Measurements from ENCODE around the gene CARMIL1. TPM values are rescaled to one million over a fixed set of nuclear protein-coding genes. Genes with fewer than 3 reads are reported as not detected.

The CARMIL1 gene
- total RNA-seq, 4 donors from 2014 or later: 13.9 to 47.6 (median 30.4) TPM

DNA sequence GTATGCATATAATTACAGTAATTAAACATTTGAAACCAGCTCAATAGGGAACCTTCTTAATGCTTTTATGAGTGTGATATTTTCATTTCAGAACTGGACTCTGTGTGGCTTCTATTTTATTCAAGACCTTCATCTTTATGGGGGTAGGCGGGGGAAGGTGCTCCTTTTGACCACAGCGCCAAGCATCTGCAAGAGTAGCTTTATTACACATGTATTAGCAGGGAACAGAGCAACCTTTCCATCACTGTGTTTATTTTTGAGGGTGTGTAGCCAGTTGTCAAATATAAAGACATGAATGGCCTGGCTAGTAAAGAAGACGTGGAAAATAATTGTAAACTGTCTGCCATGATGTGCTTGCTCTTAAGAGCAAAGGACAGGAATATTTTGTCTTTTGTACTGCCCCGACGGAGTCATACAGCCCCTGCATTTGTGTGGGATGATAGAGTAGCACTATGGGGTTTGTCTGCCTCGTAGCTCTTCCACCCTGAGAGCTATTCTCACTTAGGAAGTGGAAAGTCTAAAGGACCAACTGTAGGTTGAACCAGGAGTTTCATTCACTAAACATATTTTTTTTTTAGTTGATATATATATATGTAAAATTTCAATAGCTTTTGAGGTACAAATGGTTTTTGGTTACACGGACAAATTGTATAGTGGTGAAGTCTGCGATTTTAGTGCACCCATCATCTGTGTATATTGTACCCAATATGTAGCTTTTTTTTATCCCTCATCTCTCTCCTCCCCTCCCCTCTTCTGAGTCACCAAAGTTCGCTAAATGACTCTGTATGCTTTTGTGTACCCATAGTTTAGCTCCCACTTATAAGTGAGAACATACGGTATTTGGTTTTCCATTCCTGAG is 91.2 kb downstream of the CARMIL1 start:
- TF ChIP-seq, protein P1, sequence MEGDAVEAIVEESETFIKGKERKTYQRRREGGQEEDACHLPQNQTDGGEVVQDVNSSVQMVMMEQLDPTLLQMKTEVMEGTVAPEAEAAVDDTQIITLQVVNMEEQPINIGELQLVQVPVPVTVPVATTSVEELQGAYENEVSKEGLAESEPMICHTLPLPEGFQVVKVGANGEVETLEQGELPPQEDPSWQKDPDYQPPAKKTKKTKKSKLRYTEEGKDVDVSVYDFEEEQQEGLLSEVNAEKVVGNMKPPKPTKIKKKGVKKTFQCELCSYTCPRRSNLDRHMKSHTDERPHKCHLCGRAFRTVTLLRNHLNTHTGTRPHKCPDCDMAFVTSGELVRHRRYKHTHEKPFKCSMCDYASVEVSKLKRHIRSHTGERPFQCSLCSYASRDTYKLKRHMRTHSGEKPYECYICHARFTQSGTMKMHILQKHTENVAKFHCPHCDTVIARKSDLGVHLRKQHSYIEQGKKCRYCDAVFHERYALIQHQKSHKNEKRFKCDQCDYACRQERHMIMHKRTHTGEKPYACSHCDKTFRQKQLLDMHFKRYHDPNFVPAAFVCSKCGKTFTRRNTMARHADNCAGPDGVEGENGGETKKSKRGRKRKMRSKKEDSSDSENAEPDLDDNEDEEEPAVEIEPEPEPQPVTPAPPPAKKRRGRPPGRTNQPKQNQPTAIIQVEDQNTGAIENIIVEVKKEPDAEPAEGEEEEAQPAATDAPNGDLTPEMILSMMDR (IDR thresholded peaks at IDR 0.05; ENCODE audit: low read depth): no peak

DNA sequence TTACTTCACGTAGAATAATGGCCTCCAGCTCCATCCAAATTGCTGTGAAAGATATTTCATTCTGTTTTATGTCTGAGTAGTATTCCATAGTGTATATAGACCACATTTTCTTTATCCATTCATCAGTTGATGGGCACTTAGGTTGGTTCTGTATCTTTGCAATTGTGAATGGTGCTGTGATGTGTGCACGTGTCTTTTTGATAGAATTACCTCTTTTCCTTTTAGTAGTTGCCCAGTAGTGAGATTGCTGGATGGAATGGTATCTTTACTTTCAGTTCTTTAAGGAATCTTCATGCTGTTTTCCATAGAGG is 91.8 kb downstream of the CARMIL1 start:
- TF ChIP-seq, protein P1 (IDR thresholded peaks at IDR 0.05; ENCODE audit: low read depth): no peak

DNA sequence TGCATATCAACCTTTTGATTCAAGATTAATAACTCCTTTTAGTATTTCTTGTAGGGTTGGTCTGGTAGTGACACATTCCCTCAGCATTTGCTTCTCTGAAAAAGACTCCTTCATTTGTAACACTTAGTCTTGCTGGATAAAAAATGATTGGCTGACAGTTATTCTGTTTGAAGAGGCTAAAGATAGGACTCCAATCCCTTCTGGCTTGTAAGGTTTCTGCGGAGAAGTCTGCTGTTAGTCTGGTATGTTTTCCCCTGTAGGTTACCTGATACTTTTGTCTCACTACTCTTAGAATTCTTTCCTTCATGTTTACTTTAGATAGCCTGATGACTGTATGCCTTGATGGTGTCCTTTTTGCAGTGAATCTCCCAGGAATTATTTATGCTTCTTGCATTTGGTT is 96.0 kb downstream of the CARMIL1 start:
- TF ChIP-seq, protein P1 (IDR thresholded peaks at IDR 0.05; ENCODE audit: low read depth): no peak

DNA sequence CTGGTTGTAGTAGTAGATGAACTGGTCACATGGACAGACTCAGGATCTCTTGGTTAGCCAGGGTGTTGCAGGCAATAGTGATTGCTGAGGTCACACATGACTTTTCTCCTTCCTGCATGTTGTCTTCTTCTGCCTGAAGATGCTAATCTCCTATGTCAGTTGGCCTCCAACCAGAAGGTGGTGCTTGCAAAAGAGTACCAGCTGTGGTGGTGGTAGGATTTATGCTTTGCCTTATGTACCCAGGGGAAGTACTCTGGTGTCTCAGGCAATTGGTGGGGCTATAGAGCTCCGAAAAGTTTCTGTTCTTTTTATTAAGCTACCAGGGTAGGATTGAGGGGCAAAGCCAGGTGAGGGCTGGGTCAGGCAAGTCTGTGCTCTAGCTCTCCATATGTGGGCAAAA is 98.5 kb downstream of the CARMIL1 start:
- TF ChIP-seq, protein P1 (IDR thresholded peaks at IDR 0.05; ENCODE audit: low read depth): no peak

DNA sequence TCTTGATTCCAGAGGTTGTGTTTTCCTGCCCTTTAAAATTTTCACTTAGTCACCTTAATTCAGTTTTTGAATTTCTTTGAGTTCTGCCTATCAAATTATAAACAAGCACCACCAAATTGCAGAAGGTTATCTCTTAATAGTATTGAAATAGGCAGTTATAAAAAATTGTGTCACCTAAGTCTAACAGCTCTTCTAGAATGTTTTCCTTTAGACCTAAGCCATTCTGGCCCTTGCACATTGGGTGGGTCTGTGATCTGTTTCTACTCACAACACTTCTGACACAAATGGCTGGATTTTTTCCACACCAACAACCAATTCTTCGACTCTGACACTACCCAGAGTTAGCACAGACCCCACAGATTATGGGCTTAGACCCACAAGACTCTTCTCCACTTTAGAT is 101.9 kb downstream of the CARMIL1 start:
- TF ChIP-seq, protein P1 (IDR thresholded peaks at IDR 0.05; ENCODE audit: low read depth): no peak

DNA sequence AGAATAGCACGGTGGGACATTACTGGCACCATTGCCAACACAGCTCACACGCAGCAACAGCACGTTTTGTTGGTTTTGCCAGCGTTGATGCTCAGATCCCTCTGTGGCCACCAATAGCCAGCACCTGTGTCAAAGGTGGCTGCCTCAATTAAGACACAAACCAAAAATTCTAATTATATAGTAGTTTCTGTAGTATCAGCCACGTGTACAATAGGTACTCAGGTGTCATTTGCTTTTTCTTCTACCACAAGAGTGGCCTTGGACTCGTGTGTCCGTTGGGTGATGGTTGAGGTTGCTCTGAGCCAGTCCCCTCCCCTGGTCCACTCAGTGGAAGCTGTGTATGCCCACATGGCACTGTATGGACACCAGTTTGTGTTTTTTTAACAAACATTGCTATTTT is 105.1 kb downstream of the CARMIL1 start:
- TF ChIP-seq, protein P1 (IDR thresholded peaks at IDR 0.05; ENCODE audit: low read depth): no peak

DNA sequence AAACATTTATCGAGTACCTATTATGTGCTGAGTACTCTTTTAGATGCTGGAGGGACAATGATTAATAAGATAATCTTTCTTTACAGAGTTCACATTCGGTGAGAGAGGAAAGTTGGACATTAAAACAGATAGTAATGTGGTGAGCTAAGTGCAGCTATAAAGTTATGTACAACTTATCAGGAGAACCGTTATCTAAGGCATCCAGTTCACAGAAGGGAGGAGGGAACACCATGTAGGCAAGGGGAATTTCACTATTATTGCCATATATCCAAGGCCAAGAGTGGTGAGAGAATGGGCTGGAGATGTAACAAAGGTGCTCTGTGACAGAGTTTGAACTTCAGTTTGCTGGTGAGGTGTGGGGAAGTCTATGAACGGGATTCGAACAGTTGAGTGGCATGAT is 105.8 kb downstream of the CARMIL1 start:
- TF ChIP-seq, protein P1 (IDR thresholded peaks at IDR 0.05; ENCODE audit: low read depth): no peak

Measured in subcutaneous adipose tissue (tissue), 4 donors.